ENCODE results near the gene CCRL2. TPM values are rescaled to one million over a fixed set of nuclear protein-coding genes. Genes with fewer than 3 reads are reported as not detected.
"Not testable (repeated sequence)": the region's sequence is repeated elsewhere in the genome, so short reads cannot be mapped to it uniquely, and the experiment has no call there.

Gene CCRL2
- total and polyA plus RNA-seq, 5 donors from 2014 or later: 1.4 to 10.6 (median 2.0) TPM

DNA sequence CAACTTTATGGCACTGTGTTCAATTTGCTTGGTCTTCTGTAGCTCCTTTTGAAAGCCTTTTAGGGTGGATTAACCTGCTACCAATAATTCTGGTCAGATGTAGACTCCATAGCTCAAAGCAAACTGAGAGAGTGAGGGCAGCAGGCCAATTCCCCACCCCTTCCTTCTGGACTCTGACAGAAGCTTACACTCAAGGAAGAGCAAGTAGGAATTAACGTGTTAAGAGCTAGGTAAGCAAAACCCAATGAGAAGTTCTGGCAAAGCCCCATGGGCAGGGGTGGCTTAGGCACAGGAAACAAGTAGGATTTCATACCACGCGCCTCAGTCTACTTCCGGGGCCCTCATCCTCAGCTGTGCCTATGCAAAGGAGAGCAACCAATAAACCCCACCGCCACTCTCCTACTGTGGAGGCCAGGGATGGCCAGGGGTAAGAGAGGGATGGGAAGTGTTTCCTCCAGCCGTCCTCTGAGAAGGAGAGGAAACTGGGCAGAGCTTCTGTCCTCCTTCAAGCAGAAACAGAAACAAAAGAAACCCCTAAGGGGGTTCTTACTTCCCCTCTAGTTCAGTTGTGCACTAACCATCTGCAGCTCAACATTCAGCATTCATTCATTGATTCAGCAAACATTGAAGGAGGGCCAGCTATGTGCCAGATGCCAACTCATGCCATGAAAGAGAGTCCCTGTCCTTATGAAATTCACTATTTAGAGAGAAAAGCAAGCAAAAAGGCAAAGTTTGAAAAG, 23.7 kb upstream of the CCRL2 start:
- H3K4me1 ChIP-seq (ENCODE audit: control insufficient read depth, insufficient read depth, low read length, poor library complexity, severe bottlenecking): peaks cover 17% of the 10 kb centered on the region
- H3K4me3 ChIP-seq (ENCODE audit: low read depth, low read length): no peak overlapping the region
- Mint-ChIP-seq H3K27me3 (no peaks in the 10 kb centered on the region), H3K27ac (no peak overlapping the region), H3K36me3 (no peaks in the 10 kb centered on the region), H3K4me3 (peak overlapping the region in 1 of 4 donors; percentile 1), H3K4me1 (peaks cover 9 to 27% (median 14%) of the 10 kb centered on the region in 4 donors), H3K9me3 (no peaks in the 10 kb centered on the region)
- H3K36me3 ChIP-seq (ENCODE audit: control insufficient read depth, insufficient read depth, low read length): no peaks in the 10 kb centered on the region
- no peak overlapping the region for H3K27ac ChIP-seq (ENCODE audit: insufficient read depth, low read length, poor library complexity, severe bottlenecking)
- DNase-seq: peak in 1 of 3 donors; percentile 25
- H3K27me3 ChIP-seq (ENCODE audit: control insufficient read depth, insufficient read depth, low read length): no peaks in the 10 kb centered on the region
- no peaks in the 10 kb centered on the region for H3K9me3 ChIP-seq (ENCODE audit: control insufficient read depth in 2 of 2, low read length in 2 of 2)
- ATAC-seq (ENCODE audit: low read depth in 2 of 2): no peak

DNA sequence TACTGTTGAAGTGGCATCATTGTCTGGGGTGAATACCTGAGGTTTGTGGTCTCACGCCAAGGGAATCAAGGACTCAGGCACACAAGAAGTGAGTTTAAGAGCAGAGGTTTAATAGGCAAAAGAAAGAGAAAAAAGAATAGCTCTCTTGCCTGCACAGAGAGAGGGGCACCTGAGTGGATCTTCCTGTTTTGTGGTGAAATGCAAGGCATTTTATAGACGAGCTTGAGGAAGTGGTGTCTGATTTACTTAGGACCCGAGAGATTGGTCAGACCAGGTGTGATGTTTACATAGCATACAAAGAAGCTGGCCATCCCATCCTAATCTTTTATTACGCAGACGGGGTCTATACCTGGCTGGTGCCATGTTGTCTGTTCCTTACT, 23.1 kb upstream of the CCRL2 start:
- no peaks in the 10 kb centered on the region for H3K9me3 ChIP-seq (ENCODE audit: control insufficient read depth in 2 of 2, low read length in 2 of 2)
- Mint-ChIP-seq H3K9me3 (no peaks in the 10 kb centered on the region), H3K27ac (no peak overlapping the region), H3K4me3 (peak overlapping the region in 1 of 4 donors; percentile 1), H3K4me1 (peaks cover 7 to 26% (median 13%) of the 10 kb centered on the region in 4 donors), H3K27me3 (no peaks in the 10 kb centered on the region), H3K36me3 (no peaks in the 10 kb centered on the region)
- H3K4me1 ChIP-seq (ENCODE audit: control insufficient read depth, insufficient read depth, low read length, poor library complexity, severe bottlenecking): peaks cover 17% of the 10 kb centered on the region
- no peak for ATAC-seq (ENCODE audit: low read depth in 2 of 2)
- no peak overlapping the region for H3K27ac ChIP-seq (ENCODE audit: insufficient read depth, low read length, poor library complexity, severe bottlenecking)
- H3K36me3 ChIP-seq (ENCODE audit: control insufficient read depth, insufficient read depth, low read length): no peaks in the 10 kb centered on the region
- peak in 1 of 3 donors; percentile 35 for DNase-seq
- H3K27me3 ChIP-seq (ENCODE audit: control insufficient read depth, insufficient read depth, low read length): no peaks in the 10 kb centered on the region
- no peak overlapping the region for H3K4me3 ChIP-seq (ENCODE audit: low read depth, low read length)

DNA sequence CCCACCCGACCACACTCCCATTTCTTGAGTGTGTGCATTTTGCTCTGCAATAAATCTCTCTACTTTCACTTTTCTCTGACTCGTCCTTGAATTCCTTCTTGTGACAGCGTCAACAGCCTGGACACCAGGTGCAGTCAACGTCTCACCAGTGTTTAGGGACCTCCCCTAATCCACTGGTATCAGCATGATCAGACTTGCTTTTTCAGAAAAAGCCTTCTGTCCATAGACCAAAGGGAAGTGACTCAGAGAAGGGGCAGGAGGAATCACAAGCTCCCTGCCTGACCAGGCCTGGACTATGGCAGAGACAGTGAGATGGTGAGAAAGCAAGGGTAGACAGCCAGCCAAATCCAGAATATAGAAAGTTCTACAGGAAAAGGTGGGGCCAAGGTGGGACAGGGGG, 20.9 kb upstream of the CCRL2 start:
- H3K27ac ChIP-seq (ENCODE audit: insufficient read depth, low read length, poor library complexity, severe bottlenecking): no peak overlapping the region

DNA sequence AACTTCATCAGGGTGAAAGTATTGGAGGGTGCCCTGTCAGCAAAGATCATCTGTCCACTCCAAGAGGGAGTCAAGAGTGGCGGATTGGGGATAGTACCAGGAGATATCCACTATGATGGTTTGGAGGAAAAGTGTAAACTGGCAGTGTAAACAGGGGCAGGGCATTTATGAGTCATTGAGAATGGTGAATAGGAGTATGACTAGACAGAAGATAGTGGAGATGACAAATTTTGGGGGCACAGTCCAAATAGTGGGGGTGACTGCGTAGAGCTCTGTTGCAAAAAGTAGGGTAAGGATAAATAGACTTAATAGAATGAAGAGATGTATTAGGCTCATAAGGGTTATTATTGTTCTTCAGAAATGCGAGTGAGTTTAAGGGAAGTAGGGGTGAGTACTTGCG, 18.2 kb upstream of the CCRL2 start:
- H3K4me1 Mint-ChIP-seq; H3K27ac ChIP-seq (ENCODE audit: insufficient read depth, low read length, poor library complexity, severe bottlenecking); H3K4me3 ChIP-seq (ENCODE audit: low read depth, low read length); DNase-seq; ATAC-seq (ENCODE audit: low read depth in 2 of 2); H3K27me3 Mint-ChIP-seq; H3K36me3 ChIP-seq (ENCODE audit: control insufficient read depth, insufficient read depth, low read length); H3K4me1 ChIP-seq (ENCODE audit: control insufficient read depth, insufficient read depth, low read length, poor library complexity, severe bottlenecking); H3K27me3 ChIP-seq (ENCODE audit: control insufficient read depth, insufficient read depth, low read length); H3K9me3 Mint-ChIP-seq; H3K4me3 Mint-ChIP-seq; H3K9me3 ChIP-seq (ENCODE audit: control insufficient read depth in 2 of 2, low read length in 2 of 2); H3K27ac Mint-ChIP-seq; H3K36me3 Mint-ChIP-seq: not testable (repeated sequence)

More for the DNA sequence above, 20.9 kb upstream of the CCRL2 start:
- Histone ChIP-seq H3K4me3 (ENCODE audit: low read depth, low read length) (no peak overlapping the region), H3K27me3 (ENCODE audit: control insufficient read depth, insufficient read depth, low read length) (no peaks in the 10 kb centered on the region), H3K36me3 (ENCODE audit: control insufficient read depth, insufficient read depth, low read length) (no peaks in the 10 kb centered on the region), H3K4me1 (ENCODE audit: control insufficient read depth, insufficient read depth, low read length, poor library complexity, severe bottlenecking) (peaks cover 8% of the 10 kb centered on the region), H3K9me3 (ENCODE audit: control insufficient read depth in 2 of 2, low read length in 2 of 2) (no peaks in the 10 kb centered on the region)
- Mint-ChIP-seq H3K27ac (no peak overlapping the region), H3K4me3 (no peak overlapping the region), H3K27me3 (no peaks in the 10 kb centered on the region), H3K4me1 (peaks cover 2 to 17% (median 10%) of the 10 kb centered on the region in 4 donors), H3K36me3 (no peaks in the 10 kb centered on the region), H3K9me3 (no peaks in the 10 kb centered on the region)
- DNase-seq (no peak), ATAC-seq (ENCODE audit: low read depth in 2 of 2) (no peak)

DNA sequence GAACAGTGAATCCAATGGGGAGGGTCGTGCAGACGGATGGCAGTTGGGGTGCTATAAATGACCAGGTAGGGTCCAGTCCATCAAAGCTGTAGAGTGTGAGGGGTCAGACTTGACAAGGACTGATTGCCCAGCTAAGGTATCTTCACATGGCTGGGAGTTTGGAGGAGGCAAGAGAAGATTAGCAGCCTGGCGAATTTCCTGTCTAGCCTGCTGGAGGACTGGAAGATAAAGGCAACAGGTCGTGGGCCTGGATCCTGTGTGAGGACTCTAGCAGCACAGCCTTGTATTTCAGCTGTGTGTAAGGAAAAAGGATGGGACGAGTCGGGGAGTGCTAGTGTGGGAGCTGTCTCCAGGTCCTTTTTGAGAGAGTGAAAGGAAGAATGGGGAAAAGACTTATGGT, 17.8 kb upstream of the CCRL2 start:
- no peak for DNase-seq
- Mint-ChIP-seq H3K27ac (no peak overlapping the region), H3K9me3 (no peaks in the 10 kb centered on the region), H3K27me3 (no peaks in the 10 kb centered on the region), H3K36me3 (no peaks in the 10 kb centered on the region), H3K4me3 (no peak overlapping the region), H3K4me1 (peaks cover 0 to 6% (median 2%) of the 10 kb centered on the region in 4 donors)
- H3K27me3 ChIP-seq (ENCODE audit: control insufficient read depth, insufficient read depth, low read length): no peaks in the 10 kb centered on the region
- ATAC-seq (ENCODE audit: low read depth in 2 of 2): no peak
- H3K36me3 ChIP-seq (ENCODE audit: control insufficient read depth, insufficient read depth, low read length): no peaks in the 10 kb centered on the region
- H3K4me1 ChIP-seq (ENCODE audit: control insufficient read depth, insufficient read depth, low read length, poor library complexity, severe bottlenecking): no peaks in the 10 kb centered on the region
- H3K4me3 ChIP-seq (ENCODE audit: low read depth, low read length): no peak overlapping the region
- H3K9me3 ChIP-seq (ENCODE audit: control insufficient read depth in 2 of 2, low read length in 2 of 2): no peaks in the 10 kb centered on the region
- H3K27ac ChIP-seq (ENCODE audit: insufficient read depth, low read length, poor library complexity, severe bottlenecking): no peak overlapping the region

DNA sequence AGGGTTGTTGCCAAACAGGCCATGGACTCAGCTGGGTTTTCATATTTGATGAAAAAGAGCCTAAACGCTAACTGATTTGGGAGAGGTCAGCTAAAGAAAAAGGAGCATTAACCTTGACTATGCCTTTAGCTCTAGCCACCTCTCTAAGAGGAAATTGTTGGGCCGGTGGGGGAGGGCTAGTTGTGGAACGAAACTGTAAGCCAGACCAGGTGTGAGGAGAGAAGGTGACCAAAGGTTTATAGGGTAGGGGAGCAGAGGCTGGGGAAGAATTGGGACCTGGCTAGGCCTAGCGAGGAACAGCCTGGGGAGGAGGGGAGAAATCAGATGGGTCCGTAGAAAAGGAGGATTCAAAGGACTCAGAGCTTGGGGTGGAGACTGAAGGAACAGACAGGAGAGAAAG, 15.5 kb upstream of the CCRL2 start:
- not testable (repeated sequence) for H3K27ac ChIP-seq (ENCODE audit: insufficient read depth, low read length, poor library complexity, severe bottlenecking); H3K4me3 ChIP-seq (ENCODE audit: low read depth, low read length); DNase-seq; H3K4me1 ChIP-seq (ENCODE audit: control insufficient read depth, insufficient read depth, low read length, poor library complexity, severe bottlenecking); H3K27me3 ChIP-seq (ENCODE audit: control insufficient read depth, insufficient read depth, low read length); H3K36me3 Mint-ChIP-seq; H3K4me3 Mint-ChIP-seq; H3K4me1 Mint-ChIP-seq; H3K36me3 ChIP-seq (ENCODE audit: control insufficient read depth, insufficient read depth, low read length); H3K9me3 Mint-ChIP-seq; H3K9me3 ChIP-seq (ENCODE audit: control insufficient read depth in 2 of 2, low read length in 2 of 2); H3K27me3 Mint-ChIP-seq; H3K27ac Mint-ChIP-seq; ATAC-seq (ENCODE audit: low read depth in 2 of 2)

DNA sequence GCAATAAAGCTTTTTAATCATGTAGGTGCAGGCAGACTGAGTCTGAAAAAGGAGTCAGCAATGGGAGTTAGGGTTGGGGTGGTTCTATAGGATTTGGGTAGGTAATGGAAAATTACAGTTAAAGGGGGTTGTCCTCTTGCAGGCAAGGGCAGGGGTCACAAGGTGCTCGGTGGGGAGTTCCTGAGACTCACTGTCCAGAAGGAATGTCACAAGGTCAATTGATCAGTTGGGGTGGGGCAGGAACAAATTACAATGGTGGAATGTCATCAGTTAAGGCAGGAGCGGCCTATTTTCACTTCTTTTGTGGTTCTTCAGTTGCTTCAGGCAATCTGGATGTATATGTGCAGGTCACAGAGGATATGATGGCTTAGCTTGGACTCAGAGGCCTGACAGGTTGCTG, 14.0 kb upstream of the CCRL2 start:
- H3K9me3 Mint-ChIP-seq: no peaks in the 10 kb centered on the region
- Histone ChIP-seq H3K9me3 (ENCODE audit: control insufficient read depth in 2 of 2, low read length in 2 of 2) (no peaks in the 10 kb centered on the region), H3K36me3 (ENCODE audit: control insufficient read depth, insufficient read depth, low read length) (no peaks in the 10 kb centered on the region), H3K27me3 (ENCODE audit: control insufficient read depth, insufficient read depth, low read length) (no peaks in the 10 kb centered on the region), H3K4me3 (ENCODE audit: low read depth, low read length) (no peak overlapping the region), H3K4me1 (ENCODE audit: control insufficient read depth, insufficient read depth, low read length, poor library complexity, severe bottlenecking) (no peaks in the 10 kb centered on the region), H3K27ac (ENCODE audit: insufficient read depth, low read length, poor library complexity, severe bottlenecking) (no peak overlapping the region)
- no peaks in the 10 kb centered on the region for H3K36me3 Mint-ChIP-seq
- H3K4me1 Mint-ChIP-seq: peaks cover 0 to 2% (median 0%) of the 10 kb centered on the region in 4 donors
- no peaks in the 10 kb centered on the region for H3K27me3 Mint-ChIP-seq
- no peak for ATAC-seq (ENCODE audit: low read depth in 2 of 2)
- H3K4me3 Mint-ChIP-seq: no peak overlapping the region
- H3K27ac Mint-ChIP-seq: no peak overlapping the region
- DNase-seq: no peak

All from CD4-positive, CD25-positive, alpha-beta regulatory T cell (primary cell).